ENCODE results near the gene LDLRAD3. TPM values are rescaled to one million over a fixed set of nuclear protein-coding genes. Genes with fewer than 3 reads are reported as not detected.
A peak's percentile ranks its signal among the peaks of the same experiment; 100 is the strongest.

The LDLRAD3 gene
- total and polyA plus RNA-seq, 4 donors: 2.2 to 14.3 (median 9.9) TPM

GRCh38 chr11:36086366-36086765, 142.5 kb downstream of the LDLRAD3 start:
- 92% methylated on average over 6 of the region's 6 CpGs for WGBS, 2 donors
- ATAC-seq (ENCODE audit: insufficient read depth, low FRiP score) (no peak), DNase-seq (no peak)
- peaks cover 0 to 27% (median 9%) of the 10 kb centered on the region in 4 donors for H3K36me3 ChIP-seq (ENCODE audit: control insufficient read depth in 4 of 4, insufficient read depth in 4 of 4, low read length in 4 of 4)
- H3K9ac ChIP-seq (ENCODE audit: insufficient read depth in 1 of 2, low read length in 2 of 2): no peak overlapping the region
- H3K4me3 ChIP-seq: no peak overlapping the region
- H3K4me1 ChIP-seq (ENCODE audit: control insufficient read depth in 5 of 5, insufficient read depth in 5 of 5, low read length in 5 of 5): peaks cover 0 to 20% (median 3%) of the 10 kb centered on the region in 5 donors
- no peak for TF ChIP-seq CTCF (IDR thresholded peaks at IDR 0.05; ENCODE audit: control extremely low read depth, extremely low read depth)
- H3K9me3 ChIP-seq (ENCODE audit: control insufficient read depth in 4 of 4, insufficient read depth in 3 of 4, low read length in 3 of 4): peaks cover 0 to 3% (median 0%) of the 10 kb centered on the region in 4 donors
- no peak overlapping the region for H3K27ac ChIP-seq (ENCODE audit: low read depth in 1 of 2, low read length in 1 of 2)
- H3K27me3 ChIP-seq (ENCODE audit: control insufficient read depth in 3 of 3, insufficient read depth in 3 of 3, low read length in 2 of 3): peaks cover 0 to 2% (median 0%) of the 10 kb centered on the region in 3 donors

- H3K9ac ChIP-seq (ENCODE audit: insufficient read depth in 1 of 2, low read length in 2 of 2): no peak overlapping the region
- H3K9me3 ChIP-seq (ENCODE audit: control insufficient read depth in 4 of 4, insufficient read depth in 3 of 4, low read length in 3 of 4): peaks cover 0 to 1% (median 0%) of the 10 kb centered on the region in 4 donors
- peak; percentile 39 to 84 (median 75) for DNase-seq
- no peaks in the 10 kb centered on the region for H3K27me3 ChIP-seq (ENCODE audit: control insufficient read depth in 3 of 3, insufficient read depth in 3 of 3, low read length in 2 of 3)
- TF ChIP-seq CTCF (IDR thresholded peaks at IDR 0.05; ENCODE audit: control extremely low read depth, extremely low read depth): no peak
- H3K27ac ChIP-seq (ENCODE audit: low read depth in 1 of 2, low read length in 1 of 2): no peak overlapping the region
- H3K4me3 ChIP-seq: no peak overlapping the region
- peaks cover 0 to 24% (median 5%) of the 10 kb centered on the region in 4 donors for H3K36me3 ChIP-seq (ENCODE audit: control insufficient read depth in 4 of 4, insufficient read depth in 4 of 4, low read length in 4 of 4)
- 61 to 72% methylated on average over 6 of the region's 6 CpGs for WGBS, 2 donors
- H3K4me1 ChIP-seq (ENCODE audit: control insufficient read depth in 5 of 5, insufficient read depth in 5 of 5, low read length in 5 of 5): peaks cover 0 to 23% (median 7%) of the 10 kb centered on the region in 5 donors
- no peak for ATAC-seq (ENCODE audit: insufficient read depth, low FRiP score)
Measured at GRCh38 chr11:36088266-36088972, 144.6 kb downstream of the LDLRAD3 start.

GRCh38 chr11:36089920-36090319, 146.1 kb downstream of the LDLRAD3 start:
- Histone ChIP-seq H3K4me1 (ENCODE audit: control insufficient read depth in 5 of 5, insufficient read depth in 5 of 5, low read length in 5 of 5) (peaks cover 0 to 23% (median 7%) of the 10 kb centered on the region in 5 donors), H3K9ac (ENCODE audit: insufficient read depth in 1 of 2, low read length in 2 of 2) (no peak overlapping the region), H3K27me3 (ENCODE audit: control insufficient read depth in 3 of 3, insufficient read depth in 3 of 3, low read length in 2 of 3) (no peaks in the 10 kb centered on the region), H3K9me3 (ENCODE audit: control insufficient read depth in 4 of 4, insufficient read depth in 3 of 4, low read length in 3 of 4) (peaks cover 0 to 5% (median 2%) of the 10 kb centered on the region in 4 donors), H3K27ac (ENCODE audit: low read depth in 1 of 2, low read length in 1 of 2) (no peak overlapping the region), H3K36me3 (ENCODE audit: control insufficient read depth in 4 of 4, insufficient read depth in 4 of 4, low read length in 4 of 4) (peaks cover 0 to 15% (median under 1%) of the 10 kb centered on the region in 4 donors), H3K4me3 (no peak overlapping the region)
- no peak for TF ChIP-seq CTCF (IDR thresholded peaks at IDR 0.05; ENCODE audit: control extremely low read depth, extremely low read depth)
- ATAC-seq (ENCODE audit: insufficient read depth, low FRiP score) (no peak), DNase-seq (no peak)

All from lung (tissue), 12 donors.